ENCODE data around the gene SECTM1.
A peak's percentile ranks its signal among the peaks of the same experiment; 100 is the strongest.

The SECTM1 gene

GRCh38 chr17:82328141-82328993, 5.2 kb downstream of the SECTM1 start:
- DNase-seq (ENCODE audit: low read depth): no peak

- no peak for DNase-seq (ENCODE audit: low read depth)
Observed at GRCh38 chr17:82327757-82328140, 5.8 kb downstream of the SECTM1 start.

DNA sequence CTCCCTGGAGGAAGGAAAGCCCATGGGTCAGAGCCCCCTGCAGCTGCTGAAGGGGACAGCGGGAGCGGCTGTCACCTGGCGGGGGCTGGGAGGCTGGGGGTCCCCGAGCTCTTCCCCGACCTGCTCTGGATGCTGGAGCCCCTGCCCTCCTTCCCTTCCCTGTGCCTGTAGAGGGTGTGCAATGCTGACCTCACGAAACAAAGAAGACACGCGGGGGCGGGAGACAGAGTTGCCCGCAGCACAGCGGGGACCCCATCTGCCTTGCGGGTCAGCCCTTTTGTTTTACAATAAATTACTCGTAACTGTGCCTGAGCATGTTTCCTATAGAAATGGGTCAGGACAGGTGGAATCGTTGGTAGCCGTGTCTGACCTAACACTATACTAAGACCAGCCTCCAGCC, 6.3 kb downstream of the SECTM1 start:
- no peak for DNase-seq (ENCODE audit: low read depth)

GRCh38 chr17:82325286-82326180, 8.0 kb downstream of the SECTM1 start:
- no peak for DNase-seq (ENCODE audit: low read depth)

GRCh38 chr17:82324566-82325285, 8.8 kb downstream of the SECTM1 start:
- DNase-seq (ENCODE audit: low read depth): no peak

GRCh38 chr17:82323514-82324234, 9.9 kb downstream of the SECTM1 start:
- no peak for DNase-seq (ENCODE audit: low read depth)

DNA sequence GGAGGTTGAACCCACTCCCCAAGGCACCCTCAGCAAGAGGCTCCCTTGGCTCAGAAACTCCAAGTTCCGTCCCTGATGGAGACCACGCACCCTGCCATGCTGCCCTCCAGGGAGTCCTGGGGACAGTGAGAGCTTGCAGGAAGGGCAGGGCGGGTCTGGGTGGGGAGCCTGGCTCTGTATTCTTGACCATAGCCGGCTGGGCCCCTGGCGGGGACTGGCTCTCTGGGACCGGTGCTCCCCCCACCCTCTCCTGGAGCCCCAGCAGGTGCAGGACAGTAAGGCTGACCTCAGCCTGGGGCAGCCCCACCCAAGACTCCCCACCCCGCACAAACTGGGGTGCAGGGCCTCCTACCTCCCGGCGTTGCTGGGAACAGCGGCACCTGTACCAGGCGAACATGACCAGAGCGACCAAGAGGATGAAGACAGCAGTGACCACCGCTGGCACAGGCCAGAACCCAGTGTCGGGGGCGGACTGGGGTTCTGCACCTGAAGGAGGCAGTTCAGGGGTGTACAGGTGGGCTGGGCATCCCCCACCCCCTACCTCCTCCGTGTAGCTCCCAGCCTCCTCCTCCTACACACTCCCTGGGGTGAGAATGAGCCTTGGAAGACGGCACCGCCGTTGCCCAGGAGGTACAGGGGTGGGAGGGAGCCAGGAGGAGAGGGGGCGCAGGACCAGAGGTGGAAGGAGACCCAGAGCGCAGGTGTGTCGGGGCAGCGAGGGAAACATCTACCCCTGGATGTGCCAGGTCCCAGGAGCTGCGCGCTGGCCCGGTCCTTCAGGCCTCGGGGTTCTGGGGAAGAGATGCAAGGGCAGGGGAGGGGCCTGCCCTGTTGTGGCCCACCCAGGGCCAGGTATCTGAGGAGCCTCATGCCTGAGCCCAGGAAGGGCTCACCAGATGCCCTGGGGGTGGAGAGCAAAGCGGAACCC, 10.8 kb downstream of the SECTM1 start:
- DNase-seq (ENCODE audit: low read depth): no peak

- DNase-seq (ENCODE audit: low read depth): no peak
Observed at GRCh38 chr17:82321947-82322466, 11.6 kb downstream of the SECTM1 start.

GRCh38 chr17:82320956-82321927, 12.3 kb downstream of the SECTM1 start:
- peak; percentile 77 for DNase-seq (ENCODE audit: low read depth)

- no peak for DNase-seq (ENCODE audit: low read depth)
Observed at GRCh38 chr17:82320140-82320840, 13.3 kb downstream of the SECTM1 start.

GRCh38 chr17:82319619-82320062, 13.9 kb downstream of the SECTM1 start:
- DNase-seq (ENCODE audit: low read depth): no peak

- DNase-seq (ENCODE audit: low read depth): no peak
Observed at GRCh38 chr17:82318772-82319606, 14.6 kb downstream of the SECTM1 start.

- no peak for DNase-seq (ENCODE audit: low read depth)
Observed at GRCh38 chr17:82318169-82318498, 15.4 kb downstream of the SECTM1 start.

GRCh38 chr17:82317394-82318168, 16.0 kb downstream of the SECTM1 start, which contains the start of gene CD7:
TSS of gene CD7 (minus strand) at chr17:82317608. CDS start at chr17:82317495, 113 bp downstream.
- DNase-seq (ENCODE audit: low read depth): peak; percentile 53

GRCh38 chr17:82316651-82317393, 16.7 kb downstream of the SECTM1 start:
- DNase-seq (ENCODE audit: low read depth): no peak

All from T follicular helper cell (primary cell).